Measurements from ENCODE around the gene TRAF4. TPM values are rescaled to one million over a fixed set of nuclear protein-coding genes. Genes with fewer than 3 reads are reported as not detected.

TRAF4 gene
- total and polyA plus RNA-seq, 3 donors from 2014 or later = 33.1 to 47.2 (median 35.3) TPM

- Histone ChIP-seq H3K27ac (no peak overlapping the region), H3K9me3 (no peaks in the 10 kb centered on the region), H3K4me3 (no peak overlapping the region), H3K36me3 (ENCODE audit: low read depth, missing control alignments) (no peaks in the 10 kb centered on the region), H3K4me1 (peaks cover 20% of the 10 kb centered on the region), H3K27me3 (no peaks in the 10 kb centered on the region)
- DNase-seq = no peak
- WGBS, 2 donors = 76 to 79% methylated on average over 17 to 19 of the region's 19 CpGs
- no peak for TF ChIP-seq CTCF (IDR thresholded peaks at IDR 0.05)
- TF ChIP-seq POLR2A (IDR thresholded peaks at IDR 0.05) = no peak
- intact Hi-C loops (cut with DNase I; ENCODE audit: low total_unique reads) = no loop called here
Observed at GRCh38 chr17:28741358-28742349, 2.2 kb upstream of the TRAF4 start.

- TF ChIP-seq POLR2A (IDR thresholded peaks at IDR 0.05) (no peak), CTCF (IDR thresholded peaks at IDR 0.05) (no peak)
- DNase-seq = peak; percentile 72
- peak overlapping the region; percentile 76 to 79 for H3K4me3 ChIP-seq
- no peaks in the 10 kb centered on the region for H3K27me3 ChIP-seq
- H3K9me3 ChIP-seq = no peaks in the 10 kb centered on the region
- peaks cover 28% of the 10 kb centered on the region for H3K4me1 ChIP-seq
- peak overlapping the region; percentile 89 to 97 for H3K27ac ChIP-seq
- intact Hi-C loops (cut with DNase I; ENCODE audit: low total_unique reads) = no loop called here
- WGBS, 2 donors = 1 to 3% methylated on average over 14 to 35 of the region's 61 CpGs
- no peaks in the 10 kb centered on the region for H3K36me3 ChIP-seq (ENCODE audit: low read depth, missing control alignments)
Observed at GRCh38 chr17:28744104-28744971, 527 bp downstream of the TRAF4 start.

- Histone ChIP-seq H3K36me3 (ENCODE audit: low read depth, missing control alignments) (no peaks in the 10 kb centered on the region), H3K4me3 (peak overlapping the region; percentile 76 to 79), H3K9me3 (no peaks in the 10 kb centered on the region), H3K27me3 (no peaks in the 10 kb centered on the region), H3K4me1 (peaks cover 28% of the 10 kb centered on the region), H3K27ac (peak overlapping the region; percentile 89 to 97)
- peak; percentile 74 for DNase-seq
- TF ChIP-seq POLR2A (IDR thresholded peaks at IDR 0.05) (no peak), CTCF (IDR thresholded peaks at IDR 0.05) (no peak)
- WGBS, 2 donors = 2 to 3% methylated on average over 21 to 31 of the region's 31 CpGs
- intact Hi-C loops (cut with DNase I; ENCODE audit: low total_unique reads) = no loop called here
Observed at GRCh38 chr17:28744972-28745785, 1.4 kb downstream of the TRAF4 start.

GRCh38 chr17:28745786-28746411 is 2.1 kb downstream of the TRAF4 start:
- H3K27me3 ChIP-seq = no peaks in the 10 kb centered on the region
- TF ChIP-seq CTCF (IDR thresholded peaks at IDR 0.05) (no peak), POLR2A (IDR thresholded peaks at IDR 0.05) (no peak)
- H3K27ac ChIP-seq = peak overlapping the region; percentile 89 to 97
- no peak for DNase-seq
- H3K36me3 ChIP-seq (ENCODE audit: low read depth, missing control alignments) = no peaks in the 10 kb centered on the region
- 72 to 79% methylated on average over 3 to 4 of the region's 4 CpGs for WGBS, 2 donors
- peak overlapping the region in 1 of 2 donors; percentile 79 for H3K4me3 ChIP-seq
- intact Hi-C loops (cut with DNase I; ENCODE audit: low total_unique reads) = no loop called here
- peaks cover 36% of the 10 kb centered on the region for H3K4me1 ChIP-seq
- no peaks in the 10 kb centered on the region for H3K9me3 ChIP-seq

Data from testis (tissue), 3 donors.